Adrenal gland (tissue), 5 donors: ENCODE measurements around the gene ADORA2A.

Experiments used
- POLR2A ChIP-seq, 2 donors: fragments of 450-650 bp; IDR thresholded peaks; one replicate each; pipeline ENCODE4 v1.6.1; 2017; ENCODE audit warnings: antibody characterized with exemption in 2 of 2, mild to moderate bottlenecking in 2 of 2, moderate library complexity in 1 of 2
- TF ChIP-seq, protein P1 (sequence below), 6 experiments: fragments of 450-650 bp in 4 of 6; fragments of 200-600 bp in 2 of 6; sonication (generic) in 1 of 6; IDR thresholded peaks; 1 replicate in 5 of 6; 2 replicates in 1 of 6; pipeline versions ENCODE4 v1.5.1 to v1.8.0; 2016 to 2021; ENCODE audit warnings: antibody characterized with exemption in 6 of 6, mild to moderate bottlenecking in 2 of 6, moderate library complexity in 1 of 6
- donor health status: DM: no; HTN: no; CAD: no.

DNA sequence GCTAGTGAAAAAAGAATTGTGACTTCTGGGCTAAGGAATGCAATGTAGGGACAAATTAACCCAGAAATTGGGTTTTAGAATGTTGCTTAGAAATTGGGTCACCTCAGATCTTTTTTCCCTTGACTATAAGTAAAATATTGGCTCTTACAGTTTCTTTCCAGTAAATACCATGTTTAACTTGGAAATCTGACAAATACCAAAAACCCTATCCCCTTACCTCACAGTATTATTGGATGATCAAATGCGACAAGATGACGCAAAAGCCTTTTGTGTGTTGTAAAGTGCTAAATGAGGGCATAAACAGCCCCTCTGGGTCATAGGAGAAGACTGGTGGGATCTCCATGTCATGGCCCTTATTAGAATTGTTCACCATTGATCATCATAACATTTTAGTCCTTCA, 61.6 kb downstream of the ADORA2A start:
- TF ChIP-seq, protein P1, sequence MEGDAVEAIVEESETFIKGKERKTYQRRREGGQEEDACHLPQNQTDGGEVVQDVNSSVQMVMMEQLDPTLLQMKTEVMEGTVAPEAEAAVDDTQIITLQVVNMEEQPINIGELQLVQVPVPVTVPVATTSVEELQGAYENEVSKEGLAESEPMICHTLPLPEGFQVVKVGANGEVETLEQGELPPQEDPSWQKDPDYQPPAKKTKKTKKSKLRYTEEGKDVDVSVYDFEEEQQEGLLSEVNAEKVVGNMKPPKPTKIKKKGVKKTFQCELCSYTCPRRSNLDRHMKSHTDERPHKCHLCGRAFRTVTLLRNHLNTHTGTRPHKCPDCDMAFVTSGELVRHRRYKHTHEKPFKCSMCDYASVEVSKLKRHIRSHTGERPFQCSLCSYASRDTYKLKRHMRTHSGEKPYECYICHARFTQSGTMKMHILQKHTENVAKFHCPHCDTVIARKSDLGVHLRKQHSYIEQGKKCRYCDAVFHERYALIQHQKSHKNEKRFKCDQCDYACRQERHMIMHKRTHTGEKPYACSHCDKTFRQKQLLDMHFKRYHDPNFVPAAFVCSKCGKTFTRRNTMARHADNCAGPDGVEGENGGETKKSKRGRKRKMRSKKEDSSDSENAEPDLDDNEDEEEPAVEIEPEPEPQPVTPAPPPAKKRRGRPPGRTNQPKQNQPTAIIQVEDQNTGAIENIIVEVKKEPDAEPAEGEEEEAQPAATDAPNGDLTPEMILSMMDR (IDR thresholded peaks at IDR 0.05) = no peak
- TF ChIP-seq POLR2A (IDR thresholded peaks at IDR 0.05) = no peak
